Stimulated activated CD8-positive, alpha-beta memory T cell treated with anti-CD3 and anti-CD28 coated beads, Interleukin-7, amount 100 ng/mL, for 4 hours (primary cell): Measurements from ENCODE around the gene BTN1A1.

Experiments
- DNase-seq, 2 donors: peaks; one replicate each; pipeline ENCODE4 v3.0.0-alpha.2; 2020; ENCODE audit warnings: low read depth in 2 of 2

BTN1A1 gene

DNA sequence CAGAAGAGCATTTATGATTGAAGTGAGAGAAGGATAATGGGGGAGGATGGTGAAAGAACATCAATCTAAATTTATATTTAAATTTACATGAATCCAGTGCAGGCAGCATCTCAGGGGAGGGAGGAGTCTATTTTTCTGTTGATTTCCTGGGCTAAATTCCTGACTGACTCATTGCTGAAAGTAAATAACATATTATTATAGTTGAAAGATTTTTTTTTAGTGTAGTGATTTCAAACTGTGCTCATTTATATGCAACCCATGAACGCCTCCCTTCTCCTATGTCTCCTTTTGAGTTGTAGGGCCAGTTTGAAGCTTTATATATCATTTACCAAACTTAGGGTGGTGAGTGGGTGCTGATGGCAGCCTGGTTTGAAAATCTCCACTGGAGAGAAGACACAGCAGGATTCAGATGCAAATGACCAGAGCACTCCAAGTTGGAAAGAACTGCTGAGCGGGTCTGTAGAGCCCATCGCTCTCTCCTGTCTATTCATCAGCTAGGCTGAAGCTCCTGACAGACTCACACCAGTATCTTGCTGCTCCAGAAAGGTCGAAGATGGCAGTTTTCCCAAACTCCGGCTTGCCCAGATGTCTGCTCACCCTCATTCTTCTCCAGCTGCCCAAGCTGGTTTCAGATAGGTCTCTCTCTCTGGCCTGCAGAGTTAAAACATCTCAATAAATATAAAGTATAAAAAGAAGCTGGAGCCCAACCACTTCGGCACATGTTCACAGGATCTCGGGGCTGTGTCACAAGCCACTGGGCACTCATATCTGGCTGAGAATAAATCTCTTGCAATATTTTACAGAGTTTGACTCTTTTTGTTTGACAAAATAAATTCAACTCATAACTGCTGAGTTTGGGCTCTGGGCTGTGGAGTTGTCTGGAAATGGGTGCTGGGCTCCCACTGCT is 24.0 kb upstream of the BTN1A1 start:
- no peak for DNase-seq

DNA sequence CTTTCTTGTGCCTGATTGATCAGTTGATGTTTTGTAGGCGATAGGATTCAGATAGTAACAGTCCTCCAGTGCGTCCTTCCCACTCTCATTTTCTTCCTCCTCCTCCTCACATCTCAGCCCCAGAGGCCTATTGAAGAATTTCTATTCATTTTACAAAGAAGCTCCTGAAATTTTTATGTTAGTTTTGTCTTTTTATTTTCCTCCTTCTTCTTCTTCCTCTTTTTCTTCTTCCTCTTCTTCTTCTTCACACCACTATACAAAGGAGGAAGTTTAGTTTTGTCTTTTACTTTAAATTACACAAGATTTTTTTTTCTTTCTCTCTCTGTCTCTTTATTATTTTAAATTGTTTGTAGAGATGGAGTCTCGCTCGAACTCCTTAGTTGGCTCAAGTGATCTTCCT is 23.2 kb upstream of the BTN1A1 start:
- no peak for DNase-seq

DNA sequence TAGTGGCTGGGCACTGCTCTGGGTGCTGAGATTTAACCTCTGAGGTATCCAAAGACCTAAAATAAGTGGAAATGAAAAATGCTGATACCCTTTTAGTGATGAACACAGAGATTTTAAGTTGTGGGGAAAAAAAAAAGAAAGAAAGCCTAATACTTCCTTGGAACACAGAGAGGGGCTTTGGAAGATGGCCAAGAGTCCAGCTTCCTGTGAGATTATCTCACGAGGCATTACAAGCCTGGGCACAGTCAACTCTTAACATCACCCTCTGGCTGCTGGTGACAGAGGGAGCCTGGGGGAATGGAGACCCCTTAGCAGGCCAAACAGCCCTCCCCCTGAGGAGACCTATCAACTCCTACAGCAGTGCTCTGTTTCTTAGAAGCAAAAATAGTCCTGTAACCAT is 22.7 kb upstream of the BTN1A1 start:
- no peak for DNase-seq

DNA sequence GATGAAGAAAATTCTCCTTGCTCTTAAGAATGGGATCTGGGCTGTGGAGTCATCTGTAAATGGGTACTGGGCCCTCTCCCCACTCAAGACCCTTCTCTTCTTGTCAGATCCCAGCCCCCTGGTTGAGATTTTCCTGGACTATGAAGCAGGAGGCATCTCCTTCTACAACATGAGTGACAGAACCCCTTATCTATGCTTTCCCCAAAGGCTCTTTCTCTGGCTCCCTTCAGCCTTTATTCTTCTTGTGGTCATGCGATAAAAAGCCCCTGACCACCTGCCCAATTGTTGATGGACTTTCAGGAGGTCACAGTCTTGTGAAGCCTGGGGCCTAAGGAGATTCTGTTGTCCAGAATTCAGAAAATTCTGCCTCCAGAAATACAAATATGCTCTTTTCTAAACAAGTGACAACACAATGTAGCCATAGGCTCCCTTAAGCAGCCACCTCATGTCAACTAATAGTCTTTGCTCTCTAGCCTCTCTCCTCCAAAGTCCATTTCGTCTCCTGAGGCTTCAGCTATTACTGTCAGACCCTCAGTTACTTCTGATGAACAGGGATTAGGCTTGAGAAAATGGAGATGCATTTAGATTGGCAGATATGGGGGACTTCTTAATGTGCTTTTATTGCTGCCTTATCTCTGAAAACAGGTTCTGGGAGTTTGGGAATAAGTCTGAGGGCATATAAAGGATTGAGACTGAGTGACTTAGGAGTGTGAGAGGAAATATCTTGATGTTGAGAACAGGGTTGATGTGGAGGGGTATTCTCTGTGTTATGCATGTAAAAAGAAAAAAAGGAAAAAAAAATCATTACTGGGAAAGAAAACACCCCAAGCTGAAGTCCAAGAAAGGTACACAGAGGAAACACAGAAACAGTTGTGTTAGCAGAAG is 21.8 kb upstream of the BTN1A1 start:
- DNase-seq, result no peak

DNA sequence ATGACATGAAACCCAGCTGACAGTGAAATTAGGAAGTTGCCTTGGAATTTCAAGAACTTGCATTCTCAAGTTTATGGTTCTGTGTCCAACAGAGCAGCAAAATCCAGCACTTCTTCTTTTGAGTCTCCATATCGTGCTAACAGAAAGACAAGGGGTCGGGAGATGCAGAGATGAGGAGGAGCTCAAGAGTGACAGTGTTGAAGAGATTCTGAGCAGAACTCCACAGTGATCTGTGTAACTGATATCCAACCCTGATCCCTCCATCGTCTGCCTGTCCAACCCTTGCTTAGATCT is 21.2 kb upstream of the BTN1A1 start:
- no peak for DNase-seq

DNA sequence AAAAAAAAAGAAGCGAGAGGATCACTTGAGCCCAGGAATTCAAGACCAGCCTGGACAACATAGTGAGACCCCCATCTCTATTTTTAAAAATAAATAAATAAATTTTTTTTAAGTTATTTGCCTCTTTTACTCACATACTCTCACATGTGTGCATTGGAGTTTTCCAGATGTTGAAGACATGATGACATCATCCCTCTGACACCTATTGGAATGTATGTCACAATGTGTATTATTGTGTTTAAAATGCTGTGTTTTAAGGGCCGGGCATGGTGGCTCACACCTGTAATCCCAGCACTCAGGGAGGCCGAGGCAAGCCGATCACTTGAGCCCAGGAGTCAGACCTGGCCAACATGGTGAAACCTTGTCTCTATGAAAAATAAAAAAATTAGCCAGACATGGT is 17.8 kb upstream of the BTN1A1 start:
- DNase-seq, result no peak

DNA sequence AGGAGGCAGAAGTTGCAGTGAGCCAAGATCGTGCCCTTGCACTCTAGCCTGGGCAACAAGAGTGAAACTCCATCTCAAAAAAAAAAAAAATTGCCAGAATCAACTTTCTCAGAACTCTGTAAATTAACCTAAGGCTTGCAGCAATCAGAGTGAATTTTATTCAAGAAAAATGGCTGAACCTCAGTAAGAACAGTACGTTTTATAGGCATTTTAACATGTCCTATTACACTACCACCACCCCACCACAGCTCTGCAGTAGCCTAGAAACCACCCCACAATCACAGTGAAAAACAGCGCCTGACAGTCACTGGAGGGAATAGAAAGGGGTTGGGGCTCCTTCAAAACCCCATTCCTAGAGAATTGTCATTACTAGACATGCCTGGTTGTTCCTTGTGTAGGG is 16.4 kb upstream of the BTN1A1 start:
- no peak for DNase-seq

DNA sequence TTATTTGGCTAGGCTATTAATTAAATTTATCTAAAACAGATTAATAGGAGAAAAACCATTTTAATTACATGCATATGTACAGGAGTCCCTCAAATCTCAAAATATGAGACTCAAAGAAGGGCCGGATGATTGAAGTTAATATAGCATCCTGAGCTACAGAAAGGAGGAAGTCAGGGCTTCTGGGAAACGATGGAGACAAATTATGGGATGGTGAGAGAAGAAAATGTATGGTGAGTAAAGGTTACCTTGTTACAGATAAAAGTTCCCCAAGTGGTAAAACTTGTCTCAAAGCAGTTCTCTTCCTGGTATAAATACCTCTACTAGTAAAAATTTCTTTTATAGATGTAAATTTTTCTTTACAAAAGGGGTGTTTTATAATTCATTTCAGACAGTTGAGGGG is 15.9 kb upstream of the BTN1A1 start:
- no peak for DNase-seq

DNA sequence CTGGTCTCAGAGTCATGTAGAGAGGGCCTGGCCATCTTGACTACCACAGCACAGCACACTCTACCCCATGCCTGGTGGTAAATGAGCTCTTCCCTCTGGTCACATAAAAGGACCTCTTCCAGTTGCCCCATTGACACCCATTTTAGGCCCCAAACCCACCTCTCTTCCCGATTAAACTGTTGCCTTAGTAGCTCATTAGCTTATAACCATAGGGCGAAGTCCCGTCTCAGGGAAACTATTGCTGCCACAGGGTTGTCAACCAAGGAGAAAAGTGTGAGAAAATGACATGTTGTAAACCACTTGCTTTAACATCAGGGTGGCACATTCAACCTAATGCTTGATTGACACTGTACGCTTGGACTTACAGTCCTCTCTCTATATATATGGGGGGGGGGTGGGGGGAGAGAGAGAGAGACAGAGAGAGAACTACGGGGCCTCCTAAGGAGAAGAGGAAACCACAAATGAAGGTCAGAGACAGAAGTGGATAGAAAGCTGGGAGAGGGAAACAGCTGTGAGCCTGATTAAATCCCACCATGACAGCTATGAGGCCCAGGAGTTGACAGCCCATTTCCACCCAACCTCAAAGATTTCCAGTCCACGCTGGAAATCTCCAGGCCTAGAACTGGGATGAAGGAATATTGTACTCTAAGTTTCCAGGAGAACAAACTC is 14.9 kb upstream of the BTN1A1 start:
- DNase-seq, result no peak

DNA sequence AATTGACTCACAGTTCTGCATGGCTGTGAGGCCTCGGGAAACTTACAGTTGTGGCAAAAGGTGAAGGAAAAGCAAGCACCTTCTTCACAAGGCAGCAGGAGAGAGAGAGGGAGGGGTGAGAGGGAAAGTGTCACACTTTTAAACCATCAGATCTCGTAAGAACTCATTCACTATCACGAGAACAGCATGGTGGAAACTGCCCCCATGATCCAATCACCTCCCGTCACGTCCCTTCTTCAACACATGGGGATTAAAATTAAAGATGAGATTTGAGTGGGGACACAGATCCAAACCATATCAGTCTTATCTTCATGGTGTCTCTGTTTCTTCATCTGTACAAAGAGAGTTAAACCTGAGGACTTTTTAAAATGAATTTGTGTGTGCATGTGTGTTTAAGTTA is 13.7 kb upstream of the BTN1A1 start:
- DNase-seq, result no peak

DNA sequence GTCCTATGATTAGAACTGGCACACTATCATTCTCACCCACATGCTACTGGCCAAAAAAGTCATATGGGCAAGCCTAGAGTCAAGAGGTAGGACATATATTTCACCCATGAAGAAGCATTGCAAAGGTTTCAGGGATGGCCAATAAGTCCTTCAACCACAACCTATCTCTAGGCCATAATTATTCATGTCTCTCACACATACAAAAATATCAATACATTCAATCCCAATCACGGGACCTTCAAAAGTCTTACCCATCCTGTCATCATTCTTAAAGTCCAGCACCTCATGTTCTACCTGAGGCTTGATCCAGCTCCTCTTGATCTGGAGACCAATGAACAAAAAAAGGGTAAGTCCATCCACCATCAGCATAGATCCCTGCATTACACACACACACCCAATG is 12.6 kb upstream of the BTN1A1 start:
- DNase-seq, result no peak

DNA sequence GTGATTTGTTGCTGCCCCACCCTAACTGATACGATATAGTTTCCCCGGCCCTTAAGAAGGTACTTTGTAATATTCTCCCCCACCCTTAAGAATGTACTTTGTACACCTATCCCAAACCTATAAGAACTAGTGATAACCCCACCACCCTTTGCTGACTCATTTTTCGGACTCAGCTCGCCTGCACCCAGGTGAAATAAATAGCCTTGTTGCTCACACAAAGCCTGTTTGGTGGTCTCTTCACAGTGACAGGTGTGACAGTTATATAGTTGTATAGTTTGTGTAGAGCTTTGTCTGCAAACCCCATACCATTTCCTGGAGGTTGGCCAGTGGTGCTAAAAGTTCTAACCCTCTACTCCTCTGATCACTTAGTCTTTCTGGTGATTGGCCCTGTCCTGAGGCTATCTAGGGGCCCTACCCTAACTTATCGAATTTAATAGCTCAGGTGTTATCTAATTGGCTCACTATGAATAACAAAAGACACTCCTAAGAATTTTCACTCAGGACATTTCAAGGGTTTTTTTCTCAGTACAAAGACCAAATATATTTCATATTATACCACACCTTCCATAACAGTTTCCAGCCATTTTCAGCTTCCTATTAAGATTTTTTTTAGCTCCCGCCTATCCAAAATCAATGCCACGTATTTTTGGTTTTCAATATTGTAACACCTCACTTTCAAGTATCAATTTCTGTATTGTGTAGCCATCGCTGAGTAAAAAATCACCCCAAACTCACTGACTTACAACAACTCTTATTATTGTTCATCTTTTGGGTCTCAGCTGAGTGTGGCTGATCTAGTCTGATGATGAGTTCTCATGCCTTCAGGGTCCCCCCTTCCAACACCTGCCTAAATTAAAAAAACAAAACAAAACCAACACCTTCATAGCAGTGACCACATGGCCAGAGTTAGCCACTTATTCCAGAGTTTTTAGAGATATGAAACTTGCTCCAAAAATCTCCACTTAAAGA is 9.8 kb upstream of the BTN1A1 start:
- no peak for DNase-seq

DNA sequence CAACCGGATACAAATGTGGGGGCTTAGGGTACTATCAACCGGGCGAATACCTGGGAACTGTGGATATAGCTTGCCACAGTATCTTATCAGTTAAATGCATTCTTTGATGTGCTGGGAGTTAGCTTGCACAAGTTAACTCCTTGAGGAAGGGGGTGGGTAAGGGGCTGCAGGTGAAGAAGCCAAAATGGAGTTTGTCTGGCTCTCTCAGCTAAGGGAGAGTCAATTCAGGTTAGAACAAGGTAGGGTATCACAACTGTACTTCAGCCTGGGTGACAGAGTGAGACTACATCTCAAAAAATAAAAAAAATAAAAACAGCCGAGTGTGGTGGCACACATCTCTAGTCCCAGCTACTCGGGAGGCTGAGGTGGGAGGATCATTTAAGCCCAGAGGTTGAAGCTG is 8.5 kb upstream of the BTN1A1 start:
- no peak for DNase-seq

DNA sequence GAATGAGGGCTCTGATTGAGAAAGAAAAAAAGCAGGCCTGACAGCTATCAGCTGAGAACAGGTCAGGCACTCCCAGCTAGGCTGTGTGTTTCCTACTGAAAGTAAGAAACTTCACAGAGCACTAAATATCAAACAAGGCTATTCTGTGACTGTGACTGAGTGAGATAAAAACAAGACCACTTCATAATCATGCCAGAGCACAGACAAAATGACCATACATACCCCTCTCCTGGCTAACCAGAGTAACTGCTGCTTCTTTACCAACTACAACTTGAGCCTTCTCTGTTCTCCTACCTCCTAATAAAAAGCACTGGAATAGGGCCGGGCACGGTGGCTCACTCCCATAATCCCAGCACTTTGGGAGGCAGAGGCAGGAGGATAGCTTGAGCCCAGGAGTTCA is 6.8 kb upstream of the BTN1A1 start:
- no peak for DNase-seq

DNA sequence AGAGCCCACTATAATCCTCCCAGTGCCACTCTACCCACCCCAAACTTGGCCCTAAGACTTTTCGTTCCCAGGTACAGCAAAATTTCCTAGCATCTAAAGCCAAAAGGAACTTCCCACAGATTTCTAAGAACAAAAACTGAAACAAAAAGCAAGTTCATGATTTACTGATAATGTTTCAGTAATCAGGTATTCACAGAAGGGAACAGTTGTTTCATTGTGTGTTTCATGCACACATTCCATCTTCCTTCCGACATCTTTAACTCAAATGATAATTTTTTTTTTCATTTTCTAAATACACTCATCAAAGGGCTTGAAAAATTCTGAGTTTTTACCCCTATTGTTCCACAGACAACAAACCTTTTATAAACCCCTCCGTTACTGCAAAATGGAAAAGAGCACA is 6.0 kb upstream of the BTN1A1 start:
- no peak for DNase-seq

DNA sequence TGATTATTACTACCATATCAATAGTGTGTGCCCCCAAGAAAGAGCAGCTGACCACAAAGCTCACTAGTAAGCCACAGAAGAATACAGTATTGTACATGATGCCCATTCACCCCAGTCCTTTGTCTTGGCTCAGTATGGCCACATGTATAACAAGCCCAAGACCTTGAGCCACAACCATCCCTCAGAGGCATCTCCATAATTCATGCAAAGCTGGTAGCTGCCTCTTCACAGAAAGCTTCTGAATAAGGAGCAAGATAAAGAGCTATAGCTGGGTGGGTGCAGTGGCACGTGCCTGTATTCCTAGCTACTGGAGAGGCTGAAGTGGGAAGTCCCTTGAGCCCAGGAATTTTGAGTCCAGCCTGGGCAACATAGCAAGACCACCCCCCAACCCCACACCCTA is 4.8 kb upstream of the BTN1A1 start:
- DNase-seq, result no peak

DNA sequence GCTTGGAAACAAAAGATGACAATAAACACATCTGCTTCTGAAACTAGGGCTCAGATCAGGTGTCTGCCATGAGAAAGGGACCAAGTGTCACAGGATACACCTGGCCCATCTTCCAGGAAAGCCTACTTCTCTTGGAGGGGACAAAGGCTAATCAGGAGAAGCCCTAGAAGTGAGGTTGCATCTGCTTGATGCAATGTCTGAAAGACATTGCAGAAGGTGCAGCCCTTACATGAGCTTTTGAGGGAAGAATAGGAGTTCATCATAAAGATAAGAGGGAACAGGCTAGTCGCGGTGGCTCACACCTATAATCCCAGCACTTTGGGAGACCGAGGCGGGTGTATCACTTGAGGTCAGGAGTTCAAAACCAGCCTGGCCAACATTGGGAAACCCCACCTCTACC is 2.5 kb upstream of the BTN1A1 start:
- DNase-seq, result no peak

DNA sequence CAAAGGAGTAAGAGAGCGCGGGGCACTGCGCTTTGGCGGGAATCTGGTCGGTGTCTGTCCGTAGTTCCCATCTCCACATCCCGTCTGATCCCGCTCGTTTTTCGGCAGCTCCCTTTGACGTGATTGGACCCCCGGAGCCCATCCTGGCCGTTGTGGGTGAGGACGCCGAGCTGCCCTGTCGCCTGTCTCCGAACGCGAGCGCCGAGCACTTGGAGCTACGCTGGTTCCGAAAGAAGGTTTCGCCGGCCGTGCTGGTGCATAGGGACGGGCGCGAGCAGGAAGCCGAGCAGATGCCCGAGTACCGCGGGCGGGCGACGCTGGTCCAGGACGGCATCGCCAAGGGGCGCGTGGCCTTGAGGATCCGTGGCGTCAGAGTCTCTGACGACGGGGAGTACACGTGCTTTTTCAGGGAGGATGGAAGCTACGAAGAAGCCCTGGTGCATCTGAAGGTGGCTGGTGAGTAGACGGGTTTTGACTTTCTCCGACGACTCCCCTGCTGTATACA is 1.4 kb downstream of the BTN1A1 start:
- peak in 1 of 2 donors; percentile 13 for DNase-seq

DNA sequence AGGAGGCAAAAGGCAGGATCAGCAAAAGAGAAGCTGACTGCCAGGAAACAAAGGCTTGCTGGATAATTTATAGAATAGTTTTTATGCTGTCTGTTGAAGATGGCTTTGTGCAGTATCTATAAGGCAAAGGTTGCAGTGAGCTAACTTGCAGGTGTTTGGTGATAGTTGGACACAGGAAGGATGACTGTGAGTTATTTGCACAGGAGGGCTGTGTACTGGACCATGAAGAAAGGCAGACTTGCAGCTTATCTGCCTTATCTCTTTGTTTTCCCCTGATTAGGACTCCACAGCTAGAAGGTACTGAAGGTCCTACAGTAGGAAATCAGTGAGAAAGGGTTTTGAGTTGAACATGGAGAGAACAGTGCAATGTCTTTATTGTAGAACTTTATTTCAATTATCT is 2.1 kb downstream of the BTN1A1 start:
- no peak for DNase-seq

DNA sequence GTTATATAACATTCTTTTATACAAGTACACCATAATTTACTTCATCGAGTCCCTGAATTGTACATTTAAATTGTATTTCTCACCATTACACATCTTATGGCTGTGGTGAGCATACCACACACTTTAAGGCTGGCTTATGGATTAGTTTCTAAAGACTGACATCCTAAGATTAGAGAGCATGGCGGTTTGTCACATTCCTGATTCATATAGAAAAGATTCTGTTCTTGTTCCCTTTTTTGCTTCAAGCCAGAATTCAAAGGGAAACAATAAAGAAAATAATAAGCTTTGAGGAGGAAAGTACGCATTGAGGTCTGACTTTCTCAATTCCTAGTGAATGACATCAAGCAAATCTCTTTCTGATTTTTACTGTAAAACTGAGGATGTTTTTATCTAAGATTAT is 2.5 kb downstream of the BTN1A1 start:
- DNase-seq, result no peak

DNA sequence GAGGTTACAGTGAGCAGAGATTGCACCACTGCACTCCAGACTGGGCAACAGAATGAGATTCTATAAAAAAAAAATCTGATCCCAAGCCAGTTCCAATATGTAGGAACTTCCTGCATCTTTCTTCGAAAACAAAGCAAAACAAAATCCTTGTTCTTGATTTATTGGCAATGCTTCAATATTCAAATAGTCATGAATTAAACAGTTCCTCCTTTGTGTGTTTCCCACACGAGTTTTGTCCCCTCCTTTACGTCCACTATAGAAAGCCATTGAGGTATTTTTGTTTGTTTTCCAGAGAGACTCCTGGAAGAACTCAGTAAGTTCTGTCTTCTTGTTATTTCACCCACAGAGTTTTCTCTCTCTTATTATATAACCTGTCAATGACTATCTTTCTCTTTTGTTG is 7.6 kb downstream of the BTN1A1 start:
- no peak for DNase-seq
